Fibroblast of skin of scalp (primary cell): ENCODE data around the gene SLCO3A1.

Experiments used
- DNase-seq: peaks from one replicate; pipeline ENCODE4 v3.0.0-alpha.2; 2013

Gene SLCO3A1

GRCh38 chr15:92073044-92073785, 219.7 kb downstream of the SLCO3A1 start:
- no peak for DNase-seq

GRCh38 chr15:92074101-92074500, 220.6 kb downstream of the SLCO3A1 start:
- peak; percentile 8 for DNase-seq

GRCh38 chr15:92074646-92075045, 221.1 kb downstream of the SLCO3A1 start:
- DNase-seq = peak; percentile 48

- DNase-seq = no peak
Measured at GRCh38 chr15:92075764-92076163, 222.3 kb downstream of the SLCO3A1 start.

- no peak for DNase-seq
Measured at GRCh38 chr15:92076541-92076940, 223.0 kb downstream of the SLCO3A1 start.

GRCh38 chr15:92077353-92078085, 224.0 kb downstream of the SLCO3A1 start:
- peak; percentile 58 for DNase-seq

GRCh38 chr15:92078270-92078669, 224.8 kb downstream of the SLCO3A1 start:
- no peak for DNase-seq

GRCh38 chr15:92079047-92079446, 225.5 kb downstream of the SLCO3A1 start:
- DNase-seq = peak; percentile 12

GRCh38 chr15:92079647-92080255, 226.2 kb downstream of the SLCO3A1 start:
- DNase-seq = no peak

GRCh38 chr15:92082006-92082843, 228.7 kb downstream of the SLCO3A1 start:
- DNase-seq = peak; percentile 68

- no peak for DNase-seq
Measured at GRCh38 chr15:92083190-92083589, 229.7 kb downstream of the SLCO3A1 start.

- no peak for DNase-seq
Measured at GRCh38 chr15:92087211-92087610, 233.7 kb downstream of the SLCO3A1 start.

- DNase-seq = peak; percentile 13
Measured at GRCh38 chr15:92091155-92091734, 237.7 kb downstream of the SLCO3A1 start.

- no peak for DNase-seq
Measured at GRCh38 chr15:92092289-92093105, 239.0 kb downstream of the SLCO3A1 start.

GRCh38 chr15:92095693-92096092, 242.2 kb downstream of the SLCO3A1 start:
- no peak for DNase-seq

- peak; percentile 55 for DNase-seq
Measured at GRCh38 chr15:92097474-92098178, 244.1 kb downstream of the SLCO3A1 start.

- peak; percentile 12 for DNase-seq
Measured at GRCh38 chr15:92098869-92099268, 245.4 kb downstream of the SLCO3A1 start.

GRCh38 chr15:92100301-92100700, 246.8 kb downstream of the SLCO3A1 start:
- no peak for DNase-seq

GRCh38 chr15:92100751-92101150, 247.2 kb downstream of the SLCO3A1 start:
- no peak for DNase-seq

- no peak for DNase-seq
Measured at GRCh38 chr15:92101708-92102394, 248.3 kb downstream of the SLCO3A1 start.
